ENCODE measurements around the gene ARID3B. TPM values are rescaled to one million over a fixed set of nuclear protein-coding genes. Genes with fewer than 3 reads are reported as not detected.

Gene ARID3B
- total and polyA plus RNA-seq, 2 donors (not counting 1 experiment from before 2014, with no cell fraction given) = 0.72 to 0.99 TPM

GRCh38 chr15:74499366-74499765 lies 41.7 kb upstream of the ARID3B start:
- TF ChIP-seq CTCF (conservative IDR thresholded peaks at IDR 0.05 in 1 of 2, IDR thresholded peaks at IDR 0.05 in 1 of 2; ENCODE audit: low read depth in 1 of 2, low read length in 2 of 2) (no peak), EZH2 (IDR thresholded peaks at IDR 0.05; ENCODE audit: low read length, missing control alignments) (no peak)
- no peak overlapping the region for H2AFZ ChIP-seq (ENCODE audit: low read length)
- no peaks in the 10 kb centered on the region for H3K36me3 ChIP-seq (ENCODE audit: control insufficient read depth, insufficient read depth, low read length)
- no peaks in the 10 kb centered on the region for H3K9me3 ChIP-seq (ENCODE audit: control insufficient read depth, insufficient read depth, low read depth, low read length)
- no peaks in the 10 kb centered on the region for H3K4me1 ChIP-seq (ENCODE audit: control insufficient read depth, extremely low read depth, insufficient read depth, low read length)
- no peak overlapping the region for H3K27ac ChIP-seq (ENCODE audit: insufficient read depth, low read length)
- no peak for DNase-seq (ENCODE audit: low read depth in 2 of 2)
- H3K27me3 ChIP-seq (ENCODE audit: control insufficient read depth, insufficient read depth, low read length) = no peaks in the 10 kb centered on the region
- H3K9ac ChIP-seq (ENCODE audit: insufficient read depth, low read length) = no peak overlapping the region
- no peak overlapping the region for H3K4me2 ChIP-seq (ENCODE audit: extremely low read depth, insufficient read depth, low read length)
- H3K79me2 ChIP-seq (ENCODE audit: control insufficient read depth, insufficient read depth, low read length) = no peaks in the 10 kb centered on the region
- no peaks in the 10 kb centered on the region for H4K20me1 ChIP-seq (ENCODE audit: control insufficient read depth, extremely low read depth, insufficient read depth, low read length)
- H3K4me3 ChIP-seq (replicated peaks in 1 of 4; ENCODE audit: control extremely low read depth in 1 of 4, insufficient read depth in 1 of 4, low read depth in 3 of 4, low read length in 4 of 4) = no peak overlapping the region

- H3K4me2 ChIP-seq (ENCODE audit: extremely low read depth, insufficient read depth, low read length) = no peak overlapping the region
- no peaks in the 10 kb centered on the region for H3K79me2 ChIP-seq (ENCODE audit: control insufficient read depth, insufficient read depth, low read length)
- no peaks in the 10 kb centered on the region for H3K27me3 ChIP-seq (ENCODE audit: control insufficient read depth, insufficient read depth, low read length)
- no peaks in the 10 kb centered on the region for H3K9me3 ChIP-seq (ENCODE audit: control insufficient read depth, insufficient read depth, low read depth, low read length)
- no peak for DNase-seq (ENCODE audit: low read depth in 2 of 2)
- H3K27ac ChIP-seq (ENCODE audit: insufficient read depth, low read length) = no peak overlapping the region
- H3K4me1 ChIP-seq (ENCODE audit: control insufficient read depth, extremely low read depth, insufficient read depth, low read length) = no peaks in the 10 kb centered on the region
- H3K36me3 ChIP-seq (ENCODE audit: control insufficient read depth, insufficient read depth, low read length) = no peaks in the 10 kb centered on the region
- no peak overlapping the region for H2AFZ ChIP-seq (ENCODE audit: low read length)
- no peak overlapping the region for H3K4me3 ChIP-seq (replicated peaks in 1 of 4; ENCODE audit: control extremely low read depth in 1 of 4, insufficient read depth in 1 of 4, low read depth in 3 of 4, low read length in 4 of 4)
- TF ChIP-seq EZH2 (IDR thresholded peaks at IDR 0.05; ENCODE audit: low read length, missing control alignments) (no peak), CTCF (conservative IDR thresholded peaks at IDR 0.05 in 1 of 2, IDR thresholded peaks at IDR 0.05 in 1 of 2; ENCODE audit: low read depth in 1 of 2, low read length in 2 of 2) (no peak)
- no peaks in the 10 kb centered on the region for H4K20me1 ChIP-seq (ENCODE audit: control insufficient read depth, extremely low read depth, insufficient read depth, low read length)
- no peak overlapping the region for H3K9ac ChIP-seq (ENCODE audit: insufficient read depth, low read length)
Observed at GRCh38 chr15:74500401-74500800, 40.6 kb upstream of the ARID3B start.

- no peak for TF ChIP-seq CTCF (conservative IDR thresholded peaks at IDR 0.05 in 1 of 2, IDR thresholded peaks at IDR 0.05 in 1 of 2; ENCODE audit: low read depth in 1 of 2, low read length in 2 of 2)
- no peak for TF ChIP-seq EZH2 (IDR thresholded peaks at IDR 0.05; ENCODE audit: low read length, missing control alignments)
- Histone ChIP-seq H3K27ac (ENCODE audit: insufficient read depth, low read length) (no peak overlapping the region), H3K9ac (ENCODE audit: insufficient read depth, low read length) (no peak overlapping the region), H3K79me2 (ENCODE audit: control insufficient read depth, insufficient read depth, low read length) (no peaks in the 10 kb centered on the region), H2AFZ (ENCODE audit: low read length) (no peak overlapping the region), H3K27me3 (ENCODE audit: control insufficient read depth, insufficient read depth, low read length) (no peaks in the 10 kb centered on the region), H3K4me3 (replicated peaks in 1 of 4; ENCODE audit: control extremely low read depth in 1 of 4, insufficient read depth in 1 of 4, low read depth in 3 of 4, low read length in 4 of 4) (no peak overlapping the region), H3K4me2 (ENCODE audit: extremely low read depth, insufficient read depth, low read length) (no peak overlapping the region), H3K4me1 (ENCODE audit: control insufficient read depth, extremely low read depth, insufficient read depth, low read length) (peaks cover 2% of the 10 kb centered on the region), H4K20me1 (ENCODE audit: control insufficient read depth, extremely low read depth, insufficient read depth, low read length) (no peaks in the 10 kb centered on the region), H3K9me3 (ENCODE audit: control insufficient read depth, insufficient read depth, low read depth, low read length) (no peaks in the 10 kb centered on the region), H3K36me3 (ENCODE audit: control insufficient read depth, insufficient read depth, low read length) (no peaks in the 10 kb centered on the region)
- DNase-seq (ENCODE audit: low read depth in 2 of 2) = no peak
Observed at GRCh38 chr15:74502301-74502700, 38.7 kb upstream of the ARID3B start.
